CD8-positive, alpha-beta memory T cell (primary cell): ENCODE results near the gene DENND1A. TPM values are rescaled to one million over a fixed set of nuclear protein-coding genes. Genes with fewer than 3 reads are reported as not detected.

Experiments used
- CTCF ChIA-PET: fragments of 350-600 bp; sonication (Branson Sonifier 250); formaldehyde crosslinking; loops from one replicate; lab custom pipeline; 2021; ENCODE audit warnings: antibody characterized with exemption; lab: Charles Lee
- POLR2A ChIA-PET: fragments of 350-600 bp; sonication (Branson Sonifier 250); formaldehyde crosslinking; loops from one replicate; lab custom pipeline; 2021; ENCODE audit warnings: antibody characterized with exemption; lab: Charles Lee
- DNase-seq, 5 donors: peaks; one replicate each; pipeline versions ENCODE4 v3.0.0 to v3.0.0-alpha.2; 2020 to 2022; ENCODE audit warnings: mixed read lengths in 1 of 5
- H3K27ac ChIP-seq: one replicate; pipeline ENCODE4 v1.7.0; 2013; ENCODE audit warnings: low read depth, mild to moderate bottlenecking, low read length, moderate library complexity
- H3K27me3 ChIP-seq: 2 replicates; pipeline ENCODE4 v1.7.0; 2013; ENCODE audit warnings: low read length, mild to moderate bottlenecking; ENCODE audit not compliant: insufficient read depth, poor library complexity, severe bottlenecking
- H3K36me3 ChIP-seq: 2 replicates; pipeline ENCODE4 v1.7.0; 2013; ENCODE audit warnings: mild to moderate bottlenecking, low read length, moderate library complexity; ENCODE audit not compliant: insufficient read depth
- H3K4me1 ChIP-seq: 2 replicates; pipeline ENCODE4 v1.7.0; 2013; ENCODE audit warnings: mild to moderate bottlenecking, low read length, moderate library complexity; ENCODE audit not compliant: insufficient read depth
- H3K4me3 ChIP-seq: 2 replicates; pipeline ENCODE4 v1.7.0; 2013; ENCODE audit warnings: mild to moderate bottlenecking, low read length
- H3K9me3 ChIP-seq: 2 replicates; pipeline ENCODE4 v1.7.0; 2013; ENCODE audit warnings: mild to moderate bottlenecking, low read length
- H3K27ac Mint-ChIP-seq, 8 donors: one replicate each; pipeline ENCODE4 v1.8.0; 2020 to 2021; ENCODE audit warnings: mixed read lengths in 8 of 8, mild to moderate bottlenecking in 6 of 8, inconsistent platforms in 3 of 8, moderate library complexity in 3 of 8
- H3K27me3 Mint-ChIP-seq, 2 donors: one replicate each; pipeline ENCODE4 v1.8.0; 2020 to 2021; ENCODE audit warnings: mixed read lengths in 2 of 2, mild to moderate bottlenecking in 1 of 2, moderate library complexity in 1 of 2
- H3K36me3 Mint-ChIP-seq, 3 donors: one replicate each; pipeline ENCODE4 v1.8.0; 2020 to 2021; ENCODE audit warnings: mixed read lengths in 3 of 3, inconsistent platforms in 1 of 3, mild to moderate bottlenecking in 1 of 3
- H3K4me1 Mint-ChIP-seq, 3 donors: one replicate each; pipeline ENCODE4 v1.8.0; 2020 to 2021; ENCODE audit warnings: mixed read lengths in 3 of 3, inconsistent platforms in 1 of 3, mild to moderate bottlenecking in 1 of 3
- H3K4me3 Mint-ChIP-seq, 7 donors: one replicate each; pipeline ENCODE4 v1.8.0; 2020 to 2021; ENCODE audit warnings: mixed read lengths in 7 of 7, mild to moderate bottlenecking in 6 of 7, moderate library complexity in 4 of 7, inconsistent platforms in 2 of 7
- H3K9me3 Mint-ChIP-seq, 5 donors: one replicate each; pipeline ENCODE4 v1.8.0; 2020 to 2022; ENCODE audit warnings: mixed read lengths in 5 of 5, mild to moderate bottlenecking in 3 of 5, moderate library complexity in 2 of 5, inconsistent platforms in 1 of 5
- polyA plus RNA-seq: library from polyadenylated mRNA; unstranded; fragments of 300-500 nt; fragmentation: Illumina TruSeq; gene quantifications from one replicate; pipeline ENCODE4 v1.2.3, GENCODE V29; 2021
- total RNA-seq, 2 experiments: library from RNA; stranded (reverse); gene quantifications; one replicate each; pipeline ENCODE4 v1.2.3, GENCODE V29; 2021

DENND1A gene
- total and polyA plus RNA-seq, 3 experiments from 2014 or later = 7.2 to 15.1 (median 15.0) TPM

DNA sequence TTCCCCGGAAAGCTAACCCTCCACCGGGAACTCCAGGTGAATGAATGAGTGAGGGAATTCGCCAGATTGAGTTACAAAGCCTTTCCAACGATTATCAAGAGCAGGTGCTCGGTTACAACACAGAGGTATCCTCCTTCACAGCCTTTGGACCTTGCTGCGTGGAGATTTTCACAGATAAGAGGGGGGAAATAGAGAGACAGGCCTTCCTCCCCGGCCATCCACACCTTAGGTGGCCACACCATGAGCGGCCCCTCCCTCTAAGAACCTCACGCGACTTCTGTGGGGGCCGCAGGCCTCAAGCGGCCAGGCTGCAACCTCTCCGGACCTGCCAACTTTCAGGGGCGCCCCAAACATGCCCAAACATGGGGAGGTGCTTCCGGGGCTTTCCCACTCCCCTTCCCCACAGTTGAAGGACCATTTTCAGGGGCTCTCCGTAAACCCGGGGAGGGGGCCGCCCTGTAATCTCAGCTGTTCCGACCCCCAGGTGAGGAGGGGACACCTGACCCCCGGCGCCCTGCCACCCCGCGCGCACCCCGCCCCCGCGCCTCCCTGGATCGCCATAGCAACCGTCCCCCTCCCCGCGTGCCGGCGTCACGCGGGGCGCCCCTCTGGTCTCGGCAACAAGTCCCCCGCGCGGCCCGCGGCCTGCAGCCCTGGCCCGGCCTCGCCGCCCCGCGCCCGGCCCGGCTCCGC lies 603 bp downstream of the DENND1A start:
- POLR2A ChIA-PET = no interaction called here
- DNase-seq = peak in 3 of 5 donors; percentile 8 to 64 (median 37)

DNA sequence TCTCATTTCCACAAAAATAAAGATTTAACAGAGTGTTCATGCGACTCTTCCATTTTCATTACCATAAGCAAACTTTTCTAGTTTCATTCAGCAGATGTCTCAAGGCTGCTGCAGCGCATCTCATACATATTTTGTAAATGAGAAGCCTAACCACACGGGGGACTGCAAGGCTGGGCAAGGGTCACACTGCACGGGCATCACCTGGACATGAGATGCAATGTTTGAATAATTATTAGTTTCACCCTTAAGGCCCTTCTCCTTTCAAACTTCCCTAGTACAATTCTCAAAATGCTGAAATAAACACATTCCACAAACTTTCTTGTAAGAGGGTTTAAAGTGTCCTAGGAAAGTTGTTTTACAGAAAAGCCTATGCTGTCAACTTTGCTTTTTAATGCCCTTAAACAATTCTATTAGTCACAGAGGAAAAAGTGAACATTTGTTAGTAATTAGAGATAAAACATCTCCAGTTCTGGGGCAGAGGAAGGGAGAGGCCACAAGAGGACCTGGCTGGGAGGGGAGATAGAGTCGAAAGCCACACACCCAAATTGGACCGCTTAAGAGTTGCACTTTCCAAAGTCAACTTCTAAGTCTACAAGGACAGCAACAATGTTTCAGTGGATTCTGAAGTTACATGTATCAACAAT lies 1.3 kb downstream of the DENND1A start:
- Mint-ChIP-seq H3K4me1 (peaks cover 31 to 40% (median 35%) of the 10 kb centered on the region in 3 donors), H3K4me3 (peak overlapping the region; percentile 75 to 94 (median 87)), H3K27me3 (no peaks in the 10 kb centered on the region), H3K36me3 (peaks cover 0 to 6% (median 3%) of the 10 kb centered on the region in 3 donors), H3K27ac (peak overlapping the region in 7 of 8 donors; percentile 30 to 95 (median 71)), H3K9me3 (no peaks in the 10 kb centered on the region)
- ChIA-PET CTCF (no interaction called here), POLR2A (no interaction called here)
- Histone ChIP-seq H3K4me1 (peaks cover 25% of the 10 kb centered on the region), H3K27me3 (no peaks in the 10 kb centered on the region), H3K36me3 (no peaks in the 10 kb centered on the region), H3K4me3 (peak overlapping the region; percentile 76), H3K27ac (peak overlapping the region; percentile 54), H3K9me3 (no peaks in the 10 kb centered on the region)
- DNase-seq = no peak

More for the DNA sequence above, 603 bp downstream of the DENND1A start:
- H3K4me1 ChIP-seq = peaks cover 25% of the 10 kb centered on the region
- Mint-ChIP-seq H3K27me3 (no peaks in the 10 kb centered on the region), H3K27ac (peak overlapping the region in 7 of 8 donors; percentile 30 to 95 (median 71)), H3K4me3 (peak overlapping the region; percentile 75 to 94 (median 87)), H3K4me1 (peaks cover 31 to 40% (median 35%) of the 10 kb centered on the region in 3 donors), H3K9me3 (no peaks in the 10 kb centered on the region), H3K36me3 (peaks cover 0 to 6% (median 0%) of the 10 kb centered on the region in 3 donors)
- no peaks in the 10 kb centered on the region for H3K9me3 ChIP-seq
- peak overlapping the region; percentile 76 for H3K4me3 ChIP-seq
- CTCF ChIA-PET = no interaction called here
- H3K27ac ChIP-seq = peak overlapping the region; percentile 54
- H3K27me3 ChIP-seq = no peaks in the 10 kb centered on the region
- H3K36me3 ChIP-seq = no peaks in the 10 kb centered on the region

DNA sequence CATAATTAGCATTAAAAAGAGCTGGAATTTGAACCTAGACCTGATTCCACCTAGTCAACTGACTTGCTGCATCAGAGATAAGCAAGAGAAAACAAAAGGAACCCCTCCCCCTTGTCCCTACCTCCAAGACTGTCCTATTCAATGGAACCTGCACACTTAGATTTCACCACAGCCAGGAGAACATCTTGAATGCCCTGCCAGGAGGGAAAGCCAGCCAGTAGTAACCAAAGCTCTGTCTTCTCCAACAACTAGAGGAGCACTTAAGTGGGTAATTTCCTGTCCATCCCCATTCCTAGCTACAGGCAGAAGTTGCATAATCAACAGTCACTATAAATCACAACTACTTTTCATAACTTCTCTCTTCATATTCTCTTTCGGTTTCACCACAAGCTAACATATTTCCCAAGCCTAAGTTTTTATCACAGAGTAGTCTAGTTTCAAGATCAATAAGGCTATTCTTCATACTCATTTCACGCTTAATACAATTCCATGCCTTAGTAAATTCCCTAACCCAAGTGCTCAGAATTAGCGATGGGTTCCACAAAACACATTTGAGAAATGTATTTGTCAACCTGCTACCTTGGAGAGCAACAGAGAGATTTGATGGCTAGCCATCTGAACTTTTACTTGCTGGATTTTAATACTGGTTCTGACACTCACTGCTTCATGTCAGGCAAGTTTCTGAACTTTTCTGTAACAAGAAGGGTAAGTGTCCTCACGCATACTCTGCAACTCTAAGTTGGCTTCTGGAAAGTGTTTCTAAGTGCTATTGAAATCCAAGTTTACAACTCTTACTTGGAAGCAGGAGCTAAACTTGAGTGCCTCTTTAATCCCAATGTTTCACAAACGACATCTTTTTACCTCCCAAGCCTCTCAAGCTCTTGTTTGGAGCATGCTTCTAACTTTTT lies 2.0 kb downstream of the DENND1A start:
- Histone ChIP-seq H3K27me3 (no peaks in the 10 kb centered on the region), H3K4me1 (peaks cover 25% of the 10 kb centered on the region), H3K27ac (no peak overlapping the region), H3K36me3 (no peaks in the 10 kb centered on the region), H3K4me3 (peak overlapping the region; percentile 76), H3K9me3 (no peaks in the 10 kb centered on the region)
- Mint-ChIP-seq H3K27me3 (no peaks in the 10 kb centered on the region), H3K4me3 (peak overlapping the region; percentile 49 to 90 (median 85)), H3K4me1 (peaks cover 31 to 40% (median 35%) of the 10 kb centered on the region in 3 donors), H3K9me3 (no peaks in the 10 kb centered on the region), H3K36me3 (peaks cover 0 to 6% (median 4%) of the 10 kb centered on the region in 3 donors), H3K27ac (peak overlapping the region in 4 of 8 donors; percentile 2 to 84 (median 26))
- CTCF ChIA-PET = no interaction called here
- DNase-seq = no peak
- POLR2A ChIA-PET = no interaction called here

DNA sequence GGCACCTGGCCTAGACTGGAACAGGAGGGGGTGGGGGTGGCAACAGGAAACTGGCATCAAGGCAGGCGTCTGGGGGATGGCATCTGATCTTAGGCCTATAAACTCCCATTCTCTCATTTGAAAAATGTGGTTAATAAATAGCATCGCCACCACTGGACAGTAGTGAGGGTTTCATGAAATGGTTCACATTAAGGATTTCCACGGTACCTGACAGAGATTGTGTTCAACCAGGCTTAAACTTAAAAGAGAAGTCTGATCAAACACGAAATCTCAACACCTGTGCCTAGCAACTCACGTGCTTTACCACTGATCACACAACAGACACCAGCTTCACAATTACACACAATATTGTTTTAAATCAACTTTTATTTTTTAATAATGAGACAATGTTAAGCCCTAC lies 3.0 kb downstream of the DENND1A start:
- H3K4me3 ChIP-seq = no peak overlapping the region
- no peaks in the 10 kb centered on the region for H3K9me3 ChIP-seq
- H3K27ac ChIP-seq = no peak overlapping the region
- H3K27ac Mint-ChIP-seq = no peak overlapping the region
- H3K4me1 ChIP-seq = peaks cover 25% of the 10 kb centered on the region
- H3K27me3 Mint-ChIP-seq = no peaks in the 10 kb centered on the region
- H3K4me1 Mint-ChIP-seq = peaks cover 31 to 40% (median 35%) of the 10 kb centered on the region in 3 donors
- CTCF ChIA-PET = no interaction called here
- peak overlapping the region in 1 of 7 donors; percentile 44 for H3K4me3 Mint-ChIP-seq
- no peaks in the 10 kb centered on the region for H3K27me3 ChIP-seq
- no peaks in the 10 kb centered on the region for H3K36me3 ChIP-seq
- DNase-seq = no peak
- H3K9me3 Mint-ChIP-seq = no peaks in the 10 kb centered on the region
- peaks cover 0 to 6% (median 4%) of the 10 kb centered on the region in 3 donors for H3K36me3 Mint-ChIP-seq
- POLR2A ChIA-PET = no interaction called here

DNA sequence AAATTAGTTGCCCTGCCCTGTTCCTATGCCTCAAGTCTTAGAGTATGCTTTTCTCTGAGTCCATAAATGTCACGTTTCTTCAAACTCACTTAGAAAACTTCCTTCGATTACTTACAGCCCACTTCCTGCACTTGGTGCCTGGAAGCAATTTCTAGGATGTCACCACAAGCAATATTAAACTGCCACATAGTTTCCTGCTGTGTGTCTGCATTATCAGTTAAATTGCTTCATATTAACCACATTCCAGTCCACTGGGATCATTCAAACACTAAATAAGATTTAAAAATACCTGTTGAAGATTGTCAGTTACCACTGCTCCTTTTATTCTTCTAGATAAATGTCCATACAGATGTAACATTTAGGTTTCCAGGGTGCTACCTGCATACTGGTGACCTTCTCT lies 4.1 kb downstream of the DENND1A start:
- H3K4me1 ChIP-seq = peaks cover 25% of the 10 kb centered on the region
- no peak for DNase-seq

DNA sequence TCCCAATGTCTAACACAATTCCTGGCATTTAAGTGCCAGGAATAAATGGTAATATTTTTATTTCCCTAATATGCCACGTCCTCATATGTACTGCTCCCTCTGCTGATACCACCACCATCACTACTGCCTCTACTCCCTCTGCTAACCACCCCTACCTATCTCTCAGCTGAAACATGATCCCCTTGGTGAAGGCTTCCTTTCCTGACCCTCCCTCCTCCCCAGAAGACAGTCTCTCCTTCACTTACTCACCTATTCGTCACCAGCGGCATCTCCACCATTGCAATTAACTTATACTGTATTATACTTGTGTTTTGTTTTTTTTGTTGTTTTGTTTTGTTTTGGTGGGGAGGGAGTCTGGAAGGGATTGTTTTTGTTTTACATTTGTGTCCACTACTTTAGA lies 4.8 kb downstream of the DENND1A start:
- POLR2A ChIA-PET = no interaction called here
- no peaks in the 10 kb centered on the region for H3K9me3 Mint-ChIP-seq

More for the DNA sequence above, 4.1 kb downstream of the DENND1A start:
- Mint-ChIP-seq H3K27ac (no peak overlapping the region), H3K9me3 (no peaks in the 10 kb centered on the region), H3K27me3 (no peaks in the 10 kb centered on the region), H3K36me3 (peaks cover 3 to 6% (median 6%) of the 10 kb centered on the region in 3 donors), H3K4me1 (peaks cover 36 to 45% (median 40%) of the 10 kb centered on the region in 3 donors), H3K4me3 (no peak overlapping the region)
- CTCF ChIA-PET = no interaction called here
- H3K27ac ChIP-seq = no peak overlapping the region
- no peaks in the 10 kb centered on the region for H3K9me3 ChIP-seq
- H3K27me3 ChIP-seq = no peaks in the 10 kb centered on the region
- POLR2A ChIA-PET = no interaction called here
- no peak overlapping the region for H3K4me3 ChIP-seq
- H3K36me3 ChIP-seq = no peaks in the 10 kb centered on the region

DNA sequence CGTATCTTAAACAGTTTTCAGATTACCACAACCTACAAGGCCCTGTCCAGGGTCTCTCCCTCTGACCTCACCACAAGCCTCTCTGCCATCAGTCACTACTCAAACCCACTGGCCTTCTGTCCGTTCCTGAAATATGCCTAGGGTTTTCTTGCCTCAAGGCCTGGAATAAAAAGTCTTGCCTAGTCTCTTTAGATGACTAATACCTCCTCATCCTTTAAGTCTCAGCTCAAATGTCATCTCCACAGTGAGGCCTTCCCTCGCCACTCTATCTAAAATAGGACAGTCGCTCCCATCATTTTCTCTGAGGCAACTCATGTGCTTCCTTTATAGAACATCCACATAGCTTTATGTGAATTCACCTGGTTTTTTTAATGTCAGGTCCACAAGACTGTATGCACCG lies 5.2 kb downstream of the DENND1A start:
- H3K9me3 ChIP-seq = no peaks in the 10 kb centered on the region
- DNase-seq = no peak
- peaks cover 29 to 39% (median 33%) of the 10 kb centered on the region in 3 donors for H3K4me1 Mint-ChIP-seq
- no peak overlapping the region for H3K27ac Mint-ChIP-seq
- H3K4me3 Mint-ChIP-seq = peak overlapping the region in 1 of 7 donors; percentile 25
- H3K4me1 ChIP-seq = peaks cover 25% of the 10 kb centered on the region
- POLR2A ChIA-PET = no interaction called here
- H3K9me3 Mint-ChIP-seq = no peaks in the 10 kb centered on the region
- peaks cover 2 to 8% (median 5%) of the 10 kb centered on the region in 3 donors for H3K36me3 Mint-ChIP-seq
- no peaks in the 10 kb centered on the region for H3K27me3 Mint-ChIP-seq
- CTCF ChIA-PET = no interaction called here
- H3K27me3 ChIP-seq = no peaks in the 10 kb centered on the region
- no peak overlapping the region for H3K27ac ChIP-seq
- no peaks in the 10 kb centered on the region for H3K36me3 ChIP-seq
- no peak overlapping the region for H3K4me3 ChIP-seq

More for the DNA sequence above, 4.8 kb downstream of the DENND1A start:
- H3K4me1 ChIP-seq = peaks cover 25% of the 10 kb centered on the region
- H3K9me3 ChIP-seq = no peaks in the 10 kb centered on the region
- H3K27me3 Mint-ChIP-seq = no peaks in the 10 kb centered on the region
- no peaks in the 10 kb centered on the region for H3K27me3 ChIP-seq
- H3K4me3 Mint-ChIP-seq = peak overlapping the region in 1 of 7 donors; percentile 25
- no peak for DNase-seq
- H3K36me3 ChIP-seq = no peaks in the 10 kb centered on the region
- CTCF ChIA-PET = no interaction called here
- no peak overlapping the region for H3K4me3 ChIP-seq
- peaks cover 2 to 8% (median 5%) of the 10 kb centered on the region in 3 donors for H3K36me3 Mint-ChIP-seq
- no peak overlapping the region for H3K27ac ChIP-seq
- no peak overlapping the region for H3K27ac Mint-ChIP-seq
- peaks cover 29 to 39% (median 33%) of the 10 kb centered on the region in 3 donors for H3K4me1 Mint-ChIP-seq
